NCI-H2227 (cell line): ENCODE data around the gene ETNK1.

Experiments used
- DNase-seq: peaks from one replicate; lab custom pipeline; 2025; ENCODE audit not compliant: unreplicated experiment; lab: John Stamatoyannopoulos, UW

The ETNK1 gene

GRCh38 chr12:22731236-22731635 is 106.3 kb downstream of the ETNK1 start:
- no peak for DNase-seq

- DNase-seq, result no peak
These were observed 108.8 kb downstream of the ETNK1 start for GRCh38 chr12:22733756-22734155.

GRCh38 chr12:22738945-22739344 is 114.0 kb downstream of the ETNK1 start:
- no peak for DNase-seq
